Endothelial cell of umbilical vein (primary cell): ENCODE data around the gene CDC42EP4. TPM values are rescaled to one million over a fixed set of nuclear protein-coding genes. Genes with fewer than 3 reads are reported as not detected.

ENCODE experiments used
- BruUV-seq: library from RNA; stranded (reverse); fragments of 400-500 nt; replicated peaks from 2 replicates; lab custom pipeline; 2021; lab: Mats Ljungman, UMichigan
- CTCF ChIA-PET: fragments of 300-600, 350-600 bp; sonication (Branson Sonifier 250); formaldehyde crosslinking; loops from one replicate; lab custom pipeline; 2021; ENCODE audit warnings: antibody characterized with exemption, inconsistent platforms; lab: Charles Lee
- POLR2A ChIA-PET: fragments of 300-600, 350-600 bp; sonication (Branson Sonifier 250); formaldehyde crosslinking; loops from one replicate; lab custom pipeline; 2021; ENCODE audit warnings: antibody characterized with exemption, inconsistent platforms; lab: Charles Lee
- DNase-seq: peaks from one replicate; pipeline ENCODE4 v3.0.0-alpha.2; 2011; ENCODE audit warnings: low read depth, low spot score
- FAIRE-seq: peaks from 2 replicates; lab custom pipeline; 2011; peaks lifted over from hg19 to GRCh38; lab: Jason Lieb, UNC
- H2AFZ ChIP-seq: 2 replicates; pipeline ENCODE4 v1.6.0; 2012; ENCODE audit warnings: low read depth, low read length, control low read depth, inconsistent platforms
- H3K27ac ChIP-seq: 2 replicates; pipeline ENCODE4 v1.5.1; 2011; ENCODE audit warnings: low read depth, mild to moderate bottlenecking, control low read depth, low read length, moderate library complexity; ENCODE audit not compliant: insufficient read depth
- H3K27me3 ChIP-seq, 2 experiments: 2 replicates each; pipeline versions ENCODE4 v1.6.0 to v1.6.1; 2011; ENCODE audit warnings: low read length in 2 of 2, mixed read lengths in 1 of 2; ENCODE audit not compliant: control insufficient read depth in 2 of 2, insufficient read depth in 2 of 2
- H3K36me3 ChIP-seq, 2 experiments: 2 replicates in 1 of 2; 3 replicates in 1 of 2; pipeline ENCODE4 v1.5.1; 2011; ENCODE audit warnings: low read length in 2 of 2, mild to moderate bottlenecking in 1 of 2, moderate library complexity in 1 of 2; ENCODE audit not compliant: control insufficient read depth in 2 of 2, insufficient read depth in 2 of 2; ENCODE audit errors: extremely low read depth in 1 of 2
- H3K4me1 ChIP-seq: 3 replicates; pipeline ENCODE4 v1.5.1; 2011; ENCODE audit warnings: mild to moderate bottlenecking, low read length; ENCODE audit not compliant: control insufficient read depth, insufficient read depth; ENCODE audit errors: extremely low read depth
- H3K4me2 ChIP-seq: 2 replicates; pipeline ENCODE4 v1.6.1; 2011; ENCODE audit warnings: low read length, control low read depth, mixed read lengths; ENCODE audit not compliant: insufficient read depth
- H3K4me3 ChIP-seq, 3 experiments: fragments of 200-600 bp in 1 of 3; sonication (generic), shearing (Covaris generic) in 1 of 3; replicated peaks in 1 of 3; 2 replicates each; pipeline ENCODE4 v1.5.1; 2011 to 2016; ENCODE audit warnings: control low read depth in 3 of 3, low read length in 3 of 3, mild to moderate bottlenecking in 2 of 3, inconsistent platforms in 1 of 3, low read depth in 1 of 3, moderate library complexity in 1 of 3; ENCODE audit not compliant: insufficient read depth in 1 of 3
- H3K79me2 ChIP-seq: 2 replicates; pipeline ENCODE4 v1.6.0; 2012; ENCODE audit warnings: low read length, inconsistent platforms; ENCODE audit not compliant: control insufficient read depth, insufficient read depth
- H3K9ac ChIP-seq: replicated peaks from 2 replicates; pipeline ENCODE3; 2011; ENCODE audit warnings: low read length, control low read depth; ENCODE audit not compliant: insufficient read depth; ENCODE audit errors: extremely low read depth
- H3K9me1 ChIP-seq: replicated peaks from 3 replicates; pipeline ENCODE4 v1.6.0; 2011; ENCODE audit warnings: mild to moderate bottlenecking, low read length; ENCODE audit not compliant: control insufficient read depth, insufficient read depth; ENCODE audit errors: extremely low read depth
- H3K9me3 ChIP-seq: replicated peaks from 2 replicates; pipeline ENCODE4 v1.5.1; 2012; ENCODE audit warnings: low read length, inconsistent platforms; ENCODE audit not compliant: control insufficient read depth, insufficient read depth
- H4K20me1 ChIP-seq: replicated peaks from 2 replicates; pipeline ENCODE3; 2011; ENCODE audit warnings: mild to moderate bottlenecking, low read length; ENCODE audit not compliant: control insufficient read depth, insufficient read depth; ENCODE audit errors: extremely low read depth
- CTCF ChIP-seq, 2 donors: IDR thresholded peaks; 1 replicate in 1 of 2; 2 replicates in 1 of 2; pipeline ENCODE4 v1.5.1; 2011; ENCODE audit warnings: low read length in 2 of 2, mild to moderate bottlenecking in 2 of 2, moderate library complexity in 2 of 2, control low read depth in 1 of 2, inconsistent platforms in 1 of 2, low read depth in 1 of 2; ENCODE audit not compliant: insufficient read depth in 1 of 2; ENCODE audit errors: extremely low read depth in 1 of 2
- EZH2 ChIP-seq: IDR thresholded peaks from 2 replicates; pipeline ENCODE4 v1.6.1; 2012; ENCODE audit warnings: borderline replicate concordance, low read depth, mild to moderate bottlenecking, moderate library complexity, low read length, inconsistent platforms; ENCODE audit not compliant: severe bottlenecking
- FOS ChIP-seq: IDR thresholded peaks from 2 replicates; pipeline ENCODE4 v1.6.1; 2011; ENCODE audit warnings: mild to moderate bottlenecking, low read length, moderate library complexity, borderline replicate concordance; ENCODE audit not compliant: insufficient read depth
- GATA2 ChIP-seq: IDR thresholded peaks from 2 replicates; pipeline ENCODE4 v1.7.0; 2011; ENCODE audit warnings: low read depth, mild to moderate bottlenecking, moderate library complexity, mixed read lengths, low read length; ENCODE audit not compliant: insufficient read length, insufficient read depth
- JUN ChIP-seq: IDR thresholded peaks from 2 replicates; pipeline ENCODE4 v1.6.1; 2011; ENCODE audit warnings: borderline replicate concordance, low read depth; ENCODE audit not compliant: insufficient read length, insufficient read depth
- MYC ChIP-seq: IDR thresholded peaks from one replicate; pipeline ENCODE4 v1.6.1; 2011; ENCODE audit warnings: mild to moderate bottlenecking, low read depth, low read length
- POLR2A ChIP-seq: IDR thresholded peaks from 2 replicates; pipeline ENCODE4 v1.6.1; 2012; ENCODE audit warnings: low read depth, mild to moderate bottlenecking, control low read depth, low read length
- POLR2AphosphoS5 ChIP-seq: IDR thresholded peaks from 2 replicates; pipeline ENCODE4 v1.6.1; 2012; ENCODE audit warnings: low read depth, mild to moderate bottlenecking, control low read depth, low read length, moderate library complexity; ENCODE audit not compliant: insufficient read depth
- dilution Hi-C: fragments of 300-500 bp; cut with MboI; formaldehyde crosslinking; loops from one replicate; pipeline ENCODE4 v1.15.0; 2019; ENCODE audit warnings: low sequenced_read_pairs; ENCODE audit not compliant: extremely low pct_ligation_motif_present
- intact Hi-C: fragments of 100-400 bp; cut with micrococcal nuclease; formaldehyde crosslinking; loops from one replicate; pipeline ENCODE4 v1.10.0; 2022
- polyA plus RNA-seq, 4 experiments: library from polyadenylated mRNA; depleted of rRNA in 3 of 4; stranded (reverse) in 3 of 4; unstranded in 1 of 4; fragments of >200 nt; gene quantifications; 2 replicates each; pipeline versions ENCODE4 v1.2.1 to v1.2.3, GENCODE V29; 2011 to 2012; ENCODE audit warnings: missing spikeins in 1 of 4
- total RNA-seq: library from RNA; stranded (reverse); gene quantifications from 2 replicates; pipeline ENCODE4 v1.2.3, GENCODE V29; 2021
- TF ChIP-seq, protein P1 (sequence below): IDR thresholded peaks from 2 replicates; pipeline ENCODE4 v1.6.1; 2011; ENCODE audit not compliant: insufficient read depth, insufficient read length

The CDC42EP4 gene
- total and polyA plus RNA-seq, 2 donors (not counting 3 experiments of a cell fraction or from before 2014, with no cell fraction given): 11.4 to 19.6 TPM

DNA sequence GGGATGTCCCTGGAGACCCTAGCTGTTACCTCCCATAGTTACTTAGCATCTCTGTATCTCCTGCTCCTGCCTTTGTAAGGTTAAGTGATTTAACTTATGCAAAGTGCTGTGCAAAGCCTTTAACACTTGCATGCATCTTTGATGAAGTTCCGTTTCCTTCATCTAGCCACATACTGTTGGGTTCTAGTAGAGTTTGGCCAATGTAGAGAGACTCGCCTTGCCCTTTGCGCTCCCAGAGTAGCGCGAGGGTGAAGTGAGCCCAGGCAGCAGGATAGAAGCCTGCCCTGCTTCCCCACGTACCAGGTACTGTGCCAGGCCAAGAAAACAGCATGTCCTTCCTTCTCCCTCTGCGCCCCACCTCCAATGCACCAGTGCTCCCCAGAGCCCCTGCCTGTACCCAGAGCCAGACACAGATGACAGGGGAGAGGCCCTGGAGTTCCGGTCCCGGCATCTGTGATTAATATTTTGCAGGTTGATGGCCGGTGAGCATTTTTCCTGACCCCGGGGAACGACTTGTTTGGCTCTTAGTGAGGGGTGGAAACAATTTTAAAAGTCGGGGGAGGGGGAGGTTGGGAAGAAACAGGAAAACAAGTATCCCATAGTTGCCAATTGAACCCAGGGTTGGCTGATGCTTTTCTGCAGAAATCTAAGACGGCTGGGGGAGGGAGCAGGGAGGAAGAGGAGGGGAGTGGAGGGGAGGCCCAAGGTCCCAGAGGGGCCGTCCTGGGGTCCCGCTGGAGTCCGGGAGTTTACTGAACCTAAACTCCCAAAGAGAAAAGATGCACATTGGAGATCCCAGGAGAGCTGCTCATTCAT is 13.1 kb upstream of the CDC42EP4 start:
- Histone ChIP-seq H3K9me3 (no peaks in the 10 kb centered on the region), H3K27me3 (peaks cover 0 to 5% of the 10 kb centered on the region in 2 experiments), H3K9ac (no peak overlapping the region), H3K9me1 (no peaks in the 10 kb centered on the region), H3K4me2 (no peak overlapping the region), H3K36me3 (no peaks in the 10 kb centered on the region), H3K4me1 (no peaks in the 10 kb centered on the region), H3K79me2 (no peaks in the 10 kb centered on the region), H3K4me3 (no peak overlapping the region), H2AFZ (no peak overlapping the region), H3K27ac (no peak overlapping the region), H4K20me1 (no peaks in the 10 kb centered on the region)
- DNase-seq (no peak), FAIRE-seq (no peak)
- intact Hi-C loops (no loop called here), dilution Hi-C loops (no loop called here)
- ChIA-PET CTCF (no interaction called here), POLR2A (no interaction called here)
- BruUV-seq: no TSS peak
- TF ChIP-seq CTCF (IDR thresholded peaks at IDR 0.05; ENCODE audit: extremely low read depth in 1 of 2, insufficient read depth in 1 of 2, low read depth in 1 of 2, low read length in 2 of 2) (no peak), JUN (no peak), GATA2 (no peak), EZH2 (no peak), POLR2A (no peak), POLR2AphosphoS5 (no peak), FOS (no peak), MYC (no peak)
- TF ChIP-seq, protein P1, sequence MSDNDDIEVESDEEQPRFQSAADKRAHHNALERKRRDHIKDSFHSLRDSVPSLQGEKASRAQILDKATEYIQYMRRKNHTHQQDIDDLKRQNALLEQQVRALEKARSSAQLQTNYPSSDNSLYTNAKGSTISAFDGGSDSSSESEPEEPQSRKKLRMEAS: no peak
